NCI-H524 (cell line): ENCODE data around the gene CNKSR3.
A peak's percentile ranks its signal among the peaks of the same experiment; 100 is the strongest.

ENCODE experiments used
- DNase-seq, 2 experiments: peaks; one replicate each; lab custom pipeline; 2025; lab: John Stamatoyannopoulos, UW

CNKSR3 gene

GRCh38 chr6:154412106-154412820 lies 98.2 kb downstream of the CNKSR3 start:
- DNase-seq = no peak

GRCh38 chr6:154411076-154411475 lies 99.4 kb downstream of the CNKSR3 start:
- DNase-seq = no peak

GRCh38 chr6:154410619-154411072 lies 99.8 kb downstream of the CNKSR3 start:
- DNase-seq = peak in 1 of 2 experiments; percentile 59

GRCh38 chr6:154408891-154409500 lies 101.5 kb downstream of the CNKSR3 start:
- DNase-seq = peak; percentile 3 to 53

GRCh38 chr6:154407440-154407839 lies 103.0 kb downstream of the CNKSR3 start:
- DNase-seq = no peak

GRCh38 chr6:154406869-154407268 lies 103.6 kb downstream of the CNKSR3 start:
- DNase-seq = no peak

GRCh38 chr6:154406301-154406700 lies 104.2 kb downstream of the CNKSR3 start:
- DNase-seq = no peak

GRCh38 chr6:154404791-154405400 lies 105.6 kb downstream of the CNKSR3 start:
- DNase-seq = no peak

GRCh38 chr6:154403788-154404187 lies 106.7 kb downstream of the CNKSR3 start:
- no peak for DNase-seq

- no peak for DNase-seq
Measured at GRCh38 chr6:154402081-154402780, 108.3 kb downstream of the CNKSR3 start.

GRCh38 chr6:154399097-154399496 lies 111.4 kb downstream of the CNKSR3 start:
- no peak for DNase-seq

- no peak for DNase-seq
Measured at GRCh38 chr6:154397491-154398195, 112.8 kb downstream of the CNKSR3 start.

- DNase-seq = no peak
Measured at GRCh38 chr6:154395878-154396277, 114.6 kb downstream of the CNKSR3 start.

- no peak for DNase-seq
Measured at GRCh38 chr6:154395316-154395715, 115.2 kb downstream of the CNKSR3 start.

GRCh38 chr6:154394571-154394970 lies 115.9 kb downstream of the CNKSR3 start:
- no peak for DNase-seq

GRCh38 chr6:154390034-154390433 lies 120.5 kb downstream of the CNKSR3 start:
- DNase-seq = no peak

GRCh38 chr6:154388803-154389202 lies 121.7 kb downstream of the CNKSR3 start:
- DNase-seq = no peak

GRCh38 chr6:154386848-154387717 lies 123.4 kb downstream of the CNKSR3 start:
- DNase-seq = no peak

- no peak for DNase-seq
Measured at GRCh38 chr6:154384191-154384590, 126.3 kb downstream of the CNKSR3 start.

- no peak for DNase-seq
Measured at GRCh38 chr6:154383273-154383672, 127.2 kb downstream of the CNKSR3 start.

GRCh38 chr6:154382740-154383139 lies 127.7 kb downstream of the CNKSR3 start:
- no peak for DNase-seq
